HEK293 (cell line): ENCODE results near the gene MFAP1.
A peak's percentile ranks its signal among the peaks of the same experiment; 100 is the strongest.

Experiments used
- BCL11A ChIP-seq: fragments of 450-650 bp; formaldehyde crosslinking; IDR thresholded peaks from 2 replicates; pipeline ENCODE4 v1.5.1; 2016; ENCODE audit warnings: low read depth, missing biosample characterization, missing genetic modification characterization
- FEZF1 ChIP-seq: fragments of 450-650 bp; formaldehyde crosslinking; IDR thresholded peaks from 2 replicates; pipeline ENCODE4 v1.5.1; 2016; ENCODE audit warnings: missing biosample characterization, missing genetic modification characterization
- HOXD13 ChIP-seq: sonication (generic); formaldehyde crosslinking; IDR thresholded peaks from 2 replicates; pipeline ENCODE4 v1.8.0; 2022; ENCODE audit warnings: missing genetic modification reagents, borderline replicate concordance
- IKZF3 ChIP-seq: fragments of 450-650 bp; IDR thresholded peaks from 2 replicates; pipeline ENCODE4 v1.5.0; 2018; ENCODE audit warnings: missing biosample characterization, mild to moderate bottlenecking, missing genetic modification characterization, moderate library complexity
- KLF1 ChIP-seq: fragments of 450-650 bp; formaldehyde crosslinking; IDR thresholded peaks from 2 replicates; pipeline ENCODE4 v1.5.1; 2016; ENCODE audit warnings: missing biosample characterization, missing genetic modification characterization
- KLF17 ChIP-seq: fragments of 450-650 bp; formaldehyde crosslinking; IDR thresholded peaks from 2 replicates; pipeline ENCODE4 v1.5.1; 2016; ENCODE audit warnings: missing biosample characterization, missing genetic modification characterization
- KLF7 ChIP-seq: fragments of 450-650 bp; formaldehyde crosslinking; IDR thresholded peaks from 2 replicates; pipeline ENCODE4 v1.5.1; 2016; ENCODE audit warnings: missing biosample characterization, missing genetic modification characterization, borderline replicate concordance
- PRDM10 ChIP-seq: fragments of 450-650 bp; formaldehyde crosslinking; IDR thresholded peaks from 2 replicates; pipeline ENCODE4 v1.5.1; 2016; ENCODE audit warnings: missing biosample characterization, missing genetic modification characterization
- SP2 ChIP-seq: fragments of 450-650 bp; formaldehyde crosslinking; IDR thresholded peaks from 2 replicates; pipeline ENCODE4 v1.5.1; 2016; ENCODE audit warnings: missing biosample characterization, missing genetic modification characterization
- ZBTB17 ChIP-seq: fragments of 450-650 bp; formaldehyde crosslinking; IDR thresholded peaks from 2 replicates; pipeline ENCODE4 v1.5.1; 2016; ENCODE audit warnings: missing biosample characterization, missing genetic modification characterization
- ZBTB48 ChIP-seq: fragments of 450-650 bp; formaldehyde crosslinking; IDR thresholded peaks from 2 replicates; pipeline ENCODE4 v1.5.1; 2016; ENCODE audit warnings: missing biosample characterization, missing genetic modification characterization
- ZEB2 ChIP-seq: fragments of 450-650 bp; formaldehyde crosslinking; IDR thresholded peaks from 2 replicates; pipeline ENCODE4 v1.5.1; 2016; ENCODE audit warnings: missing biosample characterization, missing genetic modification characterization
- ZFP41 ChIP-seq: fragments of 450-650 bp; formaldehyde crosslinking; IDR thresholded peaks from 2 replicates; pipeline ENCODE4 v1.5.1; 2016; ENCODE audit warnings: missing biosample characterization, missing genetic modification characterization, borderline replicate concordance
- ZIC2 ChIP-seq: fragments of 450-650 bp; formaldehyde crosslinking; IDR thresholded peaks from 2 replicates; pipeline ENCODE4 v1.5.1; 2016; ENCODE audit warnings: missing biosample characterization, missing genetic modification characterization
- ZNF133 ChIP-seq: fragments of 450-650 bp; formaldehyde crosslinking; IDR thresholded peaks from 2 replicates; pipeline ENCODE4 v1.5.1; 2016; ENCODE audit warnings: missing biosample characterization, missing genetic modification characterization
- ZNF23 ChIP-seq: fragments of 450-650 bp; formaldehyde crosslinking; IDR thresholded peaks from 2 replicates; pipeline ENCODE4 v1.5.1; 2016; ENCODE audit warnings: missing biosample characterization, missing genetic modification characterization, borderline replicate concordance
- ZNF423 ChIP-seq: fragments of 450-650 bp; formaldehyde crosslinking; IDR thresholded peaks from 2 replicates; pipeline ENCODE4 v1.5.1; 2016; ENCODE audit warnings: missing biosample characterization, missing genetic modification characterization
- ZNF501 ChIP-seq: fragments of 450-650 bp; formaldehyde crosslinking; IDR thresholded peaks from 2 replicates; pipeline ENCODE4 v1.5.1; 2016; ENCODE audit warnings: missing biosample characterization, missing genetic modification characterization
- ZNF580 ChIP-seq: fragments of 450-650 bp; formaldehyde crosslinking; IDR thresholded peaks from 2 replicates; pipeline ENCODE4 v1.5.1; 2016; ENCODE audit warnings: missing biosample characterization, missing genetic modification characterization
- ZNF596 ChIP-seq: fragments of 450-650 bp; IDR thresholded peaks from 2 replicates; pipeline ENCODE4 v1.5.0; 2018; ENCODE audit warnings: missing biosample characterization, mild to moderate bottlenecking, missing genetic modification characterization, moderate library complexity
- ZNF600 ChIP-seq: fragments of 450-650 bp; formaldehyde crosslinking; IDR thresholded peaks from 2 replicates; pipeline ENCODE4 v1.5.1; 2016; ENCODE audit warnings: missing biosample characterization, missing genetic modification characterization
- ZNF629 ChIP-seq: fragments of 450-650 bp; formaldehyde crosslinking; IDR thresholded peaks from 2 replicates; pipeline ENCODE4 v1.5.1; 2017; ENCODE audit warnings: missing biosample characterization, missing genetic modification characterization
- ZNF654 ChIP-seq: fragments of 450-650 bp; formaldehyde crosslinking; IDR thresholded peaks from 2 replicates; pipeline ENCODE4 v1.5.1; 2016; ENCODE audit warnings: low read depth, missing biosample characterization, missing genetic modification characterization
- ZNF660 ChIP-seq: fragments of 450-650 bp; IDR thresholded peaks from 2 replicates; pipeline ENCODE4 v1.5.1; 2018; ENCODE audit warnings: missing biosample characterization, mild to moderate bottlenecking, missing genetic modification characterization
- ZNF692 ChIP-seq: fragments of 450-650 bp; formaldehyde crosslinking; IDR thresholded peaks from 2 replicates; pipeline ENCODE4 v1.5.1; 2016; ENCODE audit warnings: missing biosample characterization, missing genetic modification characterization
- ZNF76 ChIP-seq: fragments of 450-650 bp; formaldehyde crosslinking; IDR thresholded peaks from 2 replicates; pipeline ENCODE4; 2016; ENCODE audit warnings: low read depth, missing biosample characterization, missing genetic modification characterization, borderline replicate concordance
- ZNF843 ChIP-seq: fragments of 450-650 bp; formaldehyde crosslinking; IDR thresholded peaks from 2 replicates; pipeline ENCODE4 v1.5.1; 2016; ENCODE audit warnings: missing biosample characterization, missing genetic modification characterization
- ZSCAN16 ChIP-seq: fragments of 450-650 bp; formaldehyde crosslinking; IDR thresholded peaks from 2 replicates; pipeline ENCODE4 v1.5.1; 2016; ENCODE audit warnings: missing biosample characterization, missing genetic modification characterization

The MFAP1 gene

GRCh38 chr15:43775411-43775965 lies 49.0 kb downstream of the MFAP1 start (continued):
- no peak for TF ChIP-seq ZNF692 (tag by site-specific recombination)
- TF ChIP-seq ZNF660 (tag by site-specific recombination) = peak; percentile 60; the same call in 1 of the 2 replicates
- TF ChIP-seq ZFP41 (tag by site-specific recombination) = no peak
- no peak for TF ChIP-seq ZNF23
- 0 out of 2 replicates have a peak, but pooled peaks have one; percentile 45 for TF ChIP-seq ZNF423 (tag by site-specific recombination)
- TF ChIP-seq SP2 (tag by site-specific recombination) = peak; percentile 33
- peak; percentile 67 for TF ChIP-seq IKZF3 (tag by site-specific recombination)
- no peak for TF ChIP-seq FEZF1 (tag by site-specific recombination)
- peak; percentile 47 for TF ChIP-seq ZBTB48 (tag by site-specific recombination)
- TF ChIP-seq ZNF843 (tag by site-specific recombination) = no peak
- TF ChIP-seq ZNF596 (tag by site-specific recombination) = no peak
- TF ChIP-seq ZNF600 (tag by site-specific recombination) = peak; percentile 54
- TF ChIP-seq ZEB2 (tag by site-specific recombination) = no peak
- 0 out of 2 replicates have a peak, but pooled peaks have one; percentile 16 for TF ChIP-seq KLF17
- TF ChIP-seq ZNF501 = no peak
- peak; percentile 28; the same call in 1 of the 2 replicates for TF ChIP-seq KLF1
- TF ChIP-seq PRDM10 = no peak; the same call in 1 of the 2 replicates
- no peak for TF ChIP-seq ZNF629
- TF ChIP-seq BCL11A (tag by site-specific recombination) = no peak
- TF ChIP-seq ZSCAN16 = no peak
- peak; percentile 34 for TF ChIP-seq ZNF654
- TF ChIP-seq ZIC2 (tag by site-specific recombination) = 0 out of 2 replicates have a peak, but pooled peaks have one; percentile 55
- no peak for TF ChIP-seq ZNF580
- TF ChIP-seq ZNF133 (tag by site-specific recombination) = no peak
- 0 out of 2 replicates have a peak, but pooled peaks have one; percentile 13 for TF ChIP-seq KLF7 (tag by site-specific recombination)
- peak; percentile 83 for TF ChIP-seq ZNF76 (tag by site-specific recombination)
- TF ChIP-seq ZBTB17 (tag by site-specific recombination) = peak; percentile 61
- no peak for TF ChIP-seq HOXD13 (CRISPR knock-in tag)
